Small intestine (tissue), 7 donors: Measurements from ENCODE around the gene CABLES1. TPM values are rescaled to one million over a fixed set of nuclear protein-coding genes. Genes with fewer than 3 reads are reported as not detected.
"Not testable (repeated sequence)": the region's sequence is repeated elsewhere in the genome, so short reads cannot be mapped to it uniquely, and the experiment has no call there.

Source experiments
- DNase-seq, 2 donors: peaks; one replicate each; pipeline versions ENCODE4 v3.0.0 to v3.0.0-alpha.2; 2013
- FAIRE-seq: peaks from 2 replicates; lab custom pipeline; 2012; peaks lifted over from hg19 to GRCh38; lab: Jason Lieb, UNC
- H3K27ac ChIP-seq, 3 donors: one replicate each; pipeline ENCODE4 v1.5.1; 2013; ENCODE audit warnings: low read length in 2 of 3, mild to moderate bottlenecking in 2 of 3, control low read depth in 1 of 3, inconsistent platforms in 1 of 3, low read depth in 1 of 3, moderate library complexity in 1 of 3
- H3K27me3 ChIP-seq, 3 donors: one replicate each; pipeline ENCODE4 v1.6.1; 2013; ENCODE audit warnings: low read length in 3 of 3, inconsistent platforms in 1 of 3; ENCODE audit not compliant: control insufficient read depth in 3 of 3, insufficient read depth in 3 of 3
- H3K36me3 ChIP-seq, 3 donors: one replicate each; pipeline ENCODE4 v1.6.1; 2013; ENCODE audit warnings: low read length in 3 of 3, inconsistent platforms in 1 of 3, low read depth in 1 of 3, mild to moderate bottlenecking in 1 of 3, moderate library complexity in 1 of 3; ENCODE audit not compliant: control insufficient read depth in 3 of 3, insufficient read depth in 2 of 3
- H3K4me1 ChIP-seq, 3 donors: one replicate each; pipeline ENCODE4 v1.6.1; 2013; ENCODE audit warnings: low read length in 2 of 3, inconsistent platforms in 1 of 3, low read depth in 1 of 3, mild to moderate bottlenecking in 1 of 3, moderate library complexity in 1 of 3; ENCODE audit not compliant: control insufficient read depth in 3 of 3, insufficient read depth in 2 of 3
- H3K4me3 ChIP-seq, 3 donors: one replicate each; pipeline ENCODE4 v1.5.1; 2013; ENCODE audit warnings: low read length in 3 of 3, control low read depth in 1 of 3, inconsistent platforms in 1 of 3, low read depth in 1 of 3, mild to moderate bottlenecking in 1 of 3, moderate library complexity in 1 of 3
- H3K9me3 ChIP-seq, 2 donors: one replicate each; pipeline ENCODE4 v1.6.1; 2013; ENCODE audit warnings: low read depth in 1 of 2, low read length in 1 of 2; ENCODE audit not compliant: control insufficient read depth in 2 of 2, insufficient read depth in 1 of 2
- WGBS, 3 donors: extraction: QIAGEN DNeasy Blood & Tissue Kit; methylation state at CpG; one replicate each; pipeline ENCODE4 v1.1.7; 2013; 5-methylcytosine and 5-hydroxymethylcytosine counted together
- polyA plus RNA-seq, 4 donors: library from polyadenylated mRNA; stranded (reverse) in 3 of 4; unstranded in 1 of 4; fragments of 200-250 nt in 3 of 4; fragments of 120-200 nt in 1 of 4; gene quantifications; one replicate each; pipeline versions ENCODE4 v1.2.1 to v1.2.3, GENCODE V29; 2013
- donor health status: healthy with polysubstance abuse.
- donor health status: control.
- donor health status: control.
- donor health status: Bipolar disorder and iron deficiency.
- donor health status: healthy.

CABLES1 gene
- polyA plus RNA-seq, 4 donors, result 6.9 to 11.7 (median 8.5) TPM

DNA sequence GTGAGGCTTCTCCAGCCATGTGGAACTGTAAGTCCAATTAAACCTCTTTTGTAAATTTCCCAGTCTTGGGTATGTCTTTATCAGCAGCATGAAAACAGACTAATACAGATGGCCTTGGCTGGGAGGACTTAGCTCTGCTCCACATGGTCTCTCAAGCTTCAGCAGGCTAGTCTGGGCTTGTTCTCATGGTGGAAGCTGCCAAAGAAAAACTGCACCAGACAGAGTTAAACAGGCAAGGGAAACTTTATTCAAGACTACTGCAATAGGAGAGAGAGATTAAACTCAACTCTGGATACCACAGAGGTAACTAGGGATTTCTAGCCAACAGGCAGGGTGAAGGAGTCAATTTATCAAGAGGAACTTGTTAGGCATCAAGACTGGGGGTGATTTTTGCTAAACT, 142.1 kb downstream of the CABLES1 start:
- Histone ChIP-seq H3K36me3 (no peaks in the 10 kb centered on the region), H3K9me3 (peaks cover 0 to 4% of the 10 kb centered on the region in 2 donors), H3K27ac (no peak overlapping the region), H3K4me3 (no peak overlapping the region), H3K27me3 (no peaks in the 10 kb centered on the region), H3K4me1 (peaks cover 0 to 10% (median 3%) of the 10 kb centered on the region in 3 donors)
- FAIRE-seq (no peak), DNase-seq (no peak)

- 87 to 90% (median 90%) methylated on average over 12 of the region's 12 CpGs for WGBS, 3 donors
- no peaks in the 10 kb centered on the region for H3K36me3 ChIP-seq
- no peak overlapping the region for H3K4me3 ChIP-seq
- no peaks in the 10 kb centered on the region for H3K27me3 ChIP-seq
- DNase-seq, result no peak
- peaks cover 0 to 4% of the 10 kb centered on the region in 2 donors for H3K9me3 ChIP-seq
- H3K27ac ChIP-seq, result no peak overlapping the region
- peaks cover 0 to 10% (median 5%) of the 10 kb centered on the region in 3 donors for H3K4me1 ChIP-seq
- no peak for FAIRE-seq
Measured at GRCh38 chr18:23279931-23280330, 144.6 kb downstream of the CABLES1 start.

- H3K36me3 ChIP-seq, result no peaks in the 10 kb centered on the region
- H3K9me3 ChIP-seq, result peaks cover 0 to 4% of the 10 kb centered on the region in 2 donors
- WGBS, 3 donors, result 89% methylated on average over 5 of the region's 5 CpGs
- H3K4me3 ChIP-seq, result no peak overlapping the region
- H3K27me3 ChIP-seq, result no peaks in the 10 kb centered on the region
- no peak overlapping the region for H3K27ac ChIP-seq
- FAIRE-seq (no peak), DNase-seq (no peak)
- H3K4me1 ChIP-seq, result peaks cover 0 to 10% (median 5%) of the 10 kb centered on the region in 3 donors
Measured at GRCh38 chr18:23280844-23281243, 145.6 kb downstream of the CABLES1 start.

DNA sequence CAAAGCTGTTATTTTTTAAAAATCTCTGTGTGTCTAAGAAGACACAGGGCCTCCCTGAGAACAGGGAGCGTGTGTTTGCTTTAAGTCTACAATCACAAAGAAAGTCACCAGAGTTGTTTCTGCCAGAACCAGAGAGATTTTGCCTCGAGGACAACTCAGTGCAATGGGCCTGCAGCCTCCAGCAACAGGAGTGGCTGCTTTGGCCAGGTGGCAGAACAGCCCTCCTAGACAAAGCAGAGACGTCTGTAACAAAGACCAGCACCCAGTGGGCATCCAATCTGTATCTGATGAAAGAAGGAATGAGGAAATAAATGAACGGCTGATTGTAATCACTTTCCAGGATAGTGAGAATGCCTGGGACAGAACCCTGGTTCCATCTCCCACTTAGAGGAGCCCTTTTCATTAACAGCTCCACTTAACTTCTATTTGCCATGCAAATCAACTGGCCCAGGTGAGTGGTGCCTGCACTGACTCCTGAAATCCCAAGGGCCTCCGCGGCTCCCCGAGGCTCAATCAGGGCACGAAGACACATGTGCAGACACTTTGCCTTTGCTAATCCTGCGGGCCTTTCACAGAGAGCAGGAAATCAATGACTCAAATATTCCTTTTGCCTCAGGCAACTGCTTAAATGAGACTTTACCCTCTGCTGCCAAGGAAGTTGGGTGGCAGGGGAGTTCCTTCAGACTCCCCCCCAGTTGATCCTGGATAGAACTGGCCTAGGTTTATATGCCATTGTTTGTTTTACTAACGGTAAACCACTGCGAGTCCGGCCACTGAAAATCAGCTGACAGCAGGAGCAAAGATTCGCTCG, 146.5 kb downstream of the CABLES1 start:
- Histone ChIP-seq H3K27ac (no peak overlapping the region), H3K36me3 (no peaks in the 10 kb centered on the region), H3K9me3 (peaks cover 0 to 4% of the 10 kb centered on the region in 2 donors), H3K4me1 (peaks cover 0 to 10% (median 5%) of the 10 kb centered on the region in 3 donors), H3K4me3 (no peak overlapping the region), H3K27me3 (no peaks in the 10 kb centered on the region)
- FAIRE-seq (no peak), DNase-seq (peak; percentile 57 to 68)
- WGBS, 3 donors, result 26 to 62% (median 56%) methylated on average over 14 of the region's 14 CpGs

DNA sequence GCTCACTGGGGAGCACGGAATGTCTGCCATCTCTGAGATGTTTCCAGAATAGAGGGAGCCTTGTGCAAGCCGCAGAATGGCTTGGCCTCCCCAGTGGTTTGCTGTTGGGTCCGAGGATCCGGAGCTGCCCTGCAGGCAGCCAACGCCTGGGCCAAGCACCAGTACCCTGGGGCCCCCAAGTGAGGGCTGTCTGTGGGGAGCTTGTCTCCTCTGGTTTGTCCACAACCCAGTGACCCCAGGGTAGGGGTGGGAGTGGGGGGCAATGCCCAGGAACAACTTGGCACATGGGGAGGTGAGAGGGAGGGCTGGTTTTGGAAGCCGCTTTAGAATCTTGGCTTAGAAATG, 147.1 kb downstream of the CABLES1 start:
- no peaks in the 10 kb centered on the region for H3K27me3 ChIP-seq
- H3K4me1 ChIP-seq, result peaks cover 0 to 10% (median 5%) of the 10 kb centered on the region in 3 donors
- no peak overlapping the region for H3K4me3 ChIP-seq
- WGBS, 3 donors, result 74 to 88% (median 83%) methylated on average over 6 of the region's 6 CpGs
- H3K9me3 ChIP-seq, result peaks cover 0 to under 1% of the 10 kb centered on the region in 2 donors
- H3K27ac ChIP-seq, result no peak overlapping the region
- DNase-seq, result no peak
- FAIRE-seq, result no peak
- H3K36me3 ChIP-seq, result no peaks in the 10 kb centered on the region

DNA sequence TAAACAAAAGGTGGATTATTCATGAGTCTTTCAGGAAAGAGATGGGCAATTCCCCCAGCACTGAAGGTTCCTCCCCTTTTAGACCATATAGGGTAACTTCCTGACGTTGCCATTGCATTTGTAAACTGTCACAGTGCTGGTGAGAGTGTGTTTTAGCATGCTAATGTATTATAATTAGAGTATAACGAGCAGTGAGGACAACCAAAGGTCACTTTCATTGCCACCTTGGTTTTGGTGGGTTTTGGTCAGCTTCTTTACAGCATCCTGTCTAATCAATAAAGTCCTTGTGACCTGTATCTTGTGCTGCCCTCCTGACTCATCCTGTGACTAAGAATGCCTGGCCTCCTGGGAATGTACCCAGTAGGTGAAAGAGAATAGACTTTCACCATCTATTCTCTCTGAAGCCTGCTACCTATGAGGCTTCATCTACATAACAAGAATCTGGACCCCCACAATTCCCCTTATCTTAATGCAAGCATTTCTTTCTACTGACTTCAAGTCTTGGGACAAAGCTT, 148.7 kb downstream of the CABLES1 start:
- WGBS, 3 donors, result 44 to 65% (median 62%) methylated on average over 2 of the region's 2 CpGs
- DNase-seq (peak; percentile 35 to 43), FAIRE-seq (no peak)
- no peaks in the 10 kb centered on the region for H3K9me3 ChIP-seq
- peaks cover 0 to 10% (median 5%) of the 10 kb centered on the region in 3 donors for H3K4me1 ChIP-seq
- H3K36me3 ChIP-seq, result no peaks in the 10 kb centered on the region
- no peak overlapping the region for H3K4me3 ChIP-seq
- H3K27me3 ChIP-seq, result no peaks in the 10 kb centered on the region
- no peak overlapping the region for H3K27ac ChIP-seq

DNA sequence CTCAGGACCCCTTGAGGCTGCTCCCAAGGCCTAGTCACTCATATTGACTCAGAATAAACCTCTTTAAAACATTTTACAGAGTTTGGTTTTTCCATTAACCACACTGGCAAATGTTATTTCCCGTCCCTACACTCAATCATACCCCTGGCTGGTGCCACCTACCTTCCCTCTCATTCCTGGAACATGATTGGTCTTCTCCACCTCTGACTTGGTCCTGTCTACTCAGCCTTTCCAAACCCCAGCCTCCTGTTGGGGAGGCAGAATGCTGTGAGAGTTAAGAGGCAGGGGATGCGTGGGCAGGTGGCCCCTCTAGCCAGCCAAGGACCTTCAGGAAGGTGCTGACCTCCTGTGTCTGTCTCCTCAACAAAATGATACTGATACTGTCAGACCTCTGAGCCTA, 149.3 kb downstream of the CABLES1 start:
- no peak for DNase-seq
- Histone ChIP-seq H3K4me1 (peaks cover 0 to 10% (median 5%) of the 10 kb centered on the region in 3 donors), H3K27ac (no peak overlapping the region), H3K36me3 (no peaks in the 10 kb centered on the region), H3K27me3 (no peaks in the 10 kb centered on the region), H3K4me3 (no peak overlapping the region), H3K9me3 (no peaks in the 10 kb centered on the region)
- 91 to 94% (median 92%) methylated on average over 2 of the region's 2 CpGs for WGBS, 3 donors
- FAIRE-seq, result no peak

- DNase-seq, H3K36me3 ChIP-seq, H3K27ac ChIP-seq, FAIRE-seq, H3K4me3 ChIP-seq, H3K9me3 ChIP-seq, H3K27me3 ChIP-seq: not testable (repeated sequence)
- H3K4me1 ChIP-seq, result peaks cover 0 to 10% (median 5%) of the 10 kb centered on the region in 3 donors
- 86 to 91% (median 90%) methylated on average over 12 of the region's 12 CpGs for WGBS, 3 donors
Measured at GRCh38 chr18:23285581-23285980, 150.3 kb downstream of the CABLES1 start.
